IPS DF 6.9 (cell line): ENCODE results near the gene SATB1.
A peak's percentile ranks its signal among the peaks of the same experiment; 100 is the strongest.
"Not testable (repeated sequence)": the region's sequence is repeated elsewhere in the genome, so short reads cannot be mapped to it uniquely, and the experiment has no call there.

Experiments
- DNase-seq: peaks from one replicate; pipeline ENCODE4 v3.0.0-alpha.2; 2013; ENCODE audit warnings: low read depth, low spot score
- H3K27ac ChIP-seq: one replicate; pipeline ENCODE4 v1.5.1; 2013; ENCODE audit warnings: low read length, control low read depth
- H3K27me3 ChIP-seq: 2 replicates; pipeline ENCODE4 v1.6.1; 2013; ENCODE audit warnings: mild to moderate bottlenecking, low read length; ENCODE audit not compliant: control insufficient read depth, insufficient read depth
- H3K36me3 ChIP-seq: 2 replicates; pipeline ENCODE4 v1.6.1; 2013; ENCODE audit warnings: low read length; ENCODE audit not compliant: control insufficient read depth, insufficient read depth
- H3K4me1 ChIP-seq: 2 replicates; pipeline ENCODE4 v1.6.1; 2013; ENCODE audit warnings: low read length; ENCODE audit not compliant: control insufficient read depth, insufficient read depth
- H3K4me3 ChIP-seq: 2 replicates; pipeline ENCODE4 v1.5.1; 2013; ENCODE audit warnings: mild to moderate bottlenecking, low read length
- H3K9me3 ChIP-seq: 2 replicates; pipeline ENCODE4 v1.6.1; 2013; ENCODE audit warnings: low read length, inconsistent platforms; ENCODE audit not compliant: control insufficient read depth, insufficient read depth
- WGBS: extraction: QIAGEN DNeasy Blood & Tissue Kit; methylation state at CpG from one replicate; pipeline ENCODE4 v1.1.7; 2013; ENCODE audit warnings: mixed read lengths, missing lambda C conversion rate; ENCODE audit not compliant: insufficient read length, insufficient coverage; 5-methylcytosine and 5-hydroxymethylcytosine counted together

Gene SATB1

GRCh38 chr3:18424729-18425640, at the start of gene SATB1:
Gene SATB1 (minus strand): TSS chr3:18425339. CDS start chr3:18420967, 4,372 bp downstream.
- peaks cover 3% of the 10 kb centered on the region; the same call in 1 of the 2 replicates for H3K4me1 ChIP-seq
- H3K27ac ChIP-seq: no peak within 1 kb of the TSS
- H3K36me3 ChIP-seq: no peaks in the 10 kb centered on the region
- H3K4me3 ChIP-seq: peak within 1 kb of the TSS; percentile 80
- H3K27me3 ChIP-seq: no peaks in the 10 kb centered on the region
- no CpG with 5 or more reads among the region's 89 CpGs for WGBS
- no peaks in the 10 kb centered on the region for H3K9me3 ChIP-seq
- no peak for DNase-seq

- Histone ChIP-seq H3K4me3 (no peak overlapping the region), H3K27me3 (no peaks in the 10 kb centered on the region), H3K9me3 (no peaks in the 10 kb centered on the region), H3K36me3 (no peaks in the 10 kb centered on the region), H3K4me1 (no peaks in the 10 kb centered on the region), H3K27ac (no peak overlapping the region)
- DNase-seq: no peak
- no CpG with 5 or more reads among the region's 2 CpGs for WGBS
Observed at GRCh38 chr3:18474202-18474601, 49.1 kb upstream of the SATB1 start.

- no peak for DNase-seq
- Histone ChIP-seq H3K9me3 (no peaks in the 10 kb centered on the region), H3K4me3 (no peak overlapping the region), H3K36me3 (no peaks in the 10 kb centered on the region), H3K27me3 (no peaks in the 10 kb centered on the region), H3K4me1 (peaks cover 2% of the 10 kb centered on the region; the same call in 1 of the 2 replicates), H3K27ac (no peak overlapping the region)
- WGBS: no CpG with 5 or more reads among the region's 1 CpG
Observed at GRCh38 chr3:18469775-18470174, 44.6 kb upstream of the SATB1 start.

GRCh38 chr3:18466136-18466535, 41.0 kb upstream of the SATB1 start:
- Histone ChIP-seq H3K4me3 (no peak overlapping the region), H3K27me3 (no peaks in the 10 kb centered on the region), H3K36me3 (no peaks in the 10 kb centered on the region), H3K27ac (no peak overlapping the region), H3K4me1 (peaks cover 2% of the 10 kb centered on the region; the same call in 1 of the 2 replicates), H3K9me3 (no peaks in the 10 kb centered on the region)
- no CpG with 5 or more reads among the region's 1 CpG for WGBS
- no peak for DNase-seq

- Histone ChIP-seq H3K36me3 (no peaks in the 10 kb centered on the region), H3K27ac (no peak overlapping the region), H3K27me3 (no peaks in the 10 kb centered on the region), H3K9me3 (no peaks in the 10 kb centered on the region), H3K4me1 (no peaks in the 10 kb centered on the region), H3K4me3 (no peak overlapping the region)
- WGBS: no CpG with 5 or more reads among the region's 2 CpGs
- no peak for DNase-seq
Observed at GRCh38 chr3:18454766-18455165, 29.6 kb upstream of the SATB1 start.

GRCh38 chr3:18449618-18450017, 24.5 kb upstream of the SATB1 start:
- no CpG with 5 or more reads among the region's 6 CpGs for WGBS
- not testable (repeated sequence) for H3K27ac ChIP-seq, H3K4me1 ChIP-seq, H3K36me3 ChIP-seq, H3K4me3 ChIP-seq, DNase-seq, H3K27me3 ChIP-seq, H3K9me3 ChIP-seq

GRCh38 chr3:18447720-18448119, 22.6 kb upstream of the SATB1 start:
- DNase-seq: no peak

GRCh38 chr3:18446149-18446825, 21.1 kb upstream of the SATB1 start:
- Histone ChIP-seq H3K27ac (no peak overlapping the region), H3K4me3 (peak overlapping the region; percentile 57; the same call in 1 of the 2 replicates), H3K4me1 (peaks cover 6% of the 10 kb centered on the region; the same call in 1 of the 2 replicates), H3K36me3 (no peaks in the 10 kb centered on the region; the same call in 1 of the 2 replicates), H3K9me3 (no peaks in the 10 kb centered on the region), H3K27me3 (peaks cover 6% of the 10 kb centered on the region; the same call in 1 of the 2 replicates)
- no peak for DNase-seq
- WGBS: no CpG with 5 or more reads among the region's 7 CpGs

More at GRCh38 chr3:18447720-18448119, 22.6 kb upstream of the SATB1 start:
- Histone ChIP-seq H3K4me3 (no peak overlapping the region), H3K9me3 (no peaks in the 10 kb centered on the region), H3K4me1 (peaks cover 6% of the 10 kb centered on the region; the same call in 1 of the 2 replicates), H3K27ac (no peak overlapping the region), H3K27me3 (peaks cover 6% of the 10 kb centered on the region; the same call in 1 of the 2 replicates), H3K36me3 (no peaks in the 10 kb centered on the region; the same call in 1 of the 2 replicates)

GRCh38 chr3:18445401-18446148, 20.4 kb upstream of the SATB1 start:
- no peaks in the 10 kb centered on the region; the same call in 1 of the 2 replicates for H3K36me3 ChIP-seq
- no peak for DNase-seq
- no CpG with 5 or more reads among the region's 33 CpGs for WGBS
- H3K9me3 ChIP-seq: no peaks in the 10 kb centered on the region
- peaks cover 6% of the 10 kb centered on the region; the same call in 1 of the 2 replicates for H3K4me1 ChIP-seq
- H3K27me3 ChIP-seq: peaks cover 6% of the 10 kb centered on the region; the same call in 1 of the 2 replicates
- peak overlapping the region; percentile 57; the same call in 1 of the 2 replicates for H3K4me3 ChIP-seq
- no peak overlapping the region for H3K27ac ChIP-seq
